GM19238 (cell line): ENCODE data around the gene RABGGTA.
"Not testable (repeated sequence)": the region's sequence is repeated elsewhere in the genome, so short reads cannot be mapped to it uniquely, and the experiment has no call there.

ENCODE experiments used
- DNase-seq: peaks from one replicate; pipeline ENCODE4 v3.0.0; 2011; ENCODE audit warnings: low spot score; ENCODE audit not compliant: insufficient read length

Gene RABGGTA

GRCh38 chr14:24219521-24219920 lies 51.9 kb downstream of the RABGGTA start:
- no peak for DNase-seq

- DNase-seq = no peak
Measured at GRCh38 chr14:24219080-24219479, 52.3 kb downstream of the RABGGTA start.

- DNase-seq = not testable (repeated sequence)
Measured at GRCh38 chr14:24216876-24217275, 54.5 kb downstream of the RABGGTA start.

GRCh38 chr14:24216345-24216699 lies 55.1 kb downstream of the RABGGTA start:
- no peak for DNase-seq
